ENCODE data around the gene MKLN1. TPM values are rescaled to one million over a fixed set of nuclear protein-coding genes. Genes with fewer than 3 reads are reported as not detected.
"Not testable (repeated sequence)": the region's sequence is repeated elsewhere in the genome, so short reads cannot be mapped to it uniquely, and the experiment has no call there.

MKLN1 gene
- total and polyA plus RNA-seq, 5 donors from 2014 or later, result 24.5 to 58.9 (median 34.8) TPM

DNA sequence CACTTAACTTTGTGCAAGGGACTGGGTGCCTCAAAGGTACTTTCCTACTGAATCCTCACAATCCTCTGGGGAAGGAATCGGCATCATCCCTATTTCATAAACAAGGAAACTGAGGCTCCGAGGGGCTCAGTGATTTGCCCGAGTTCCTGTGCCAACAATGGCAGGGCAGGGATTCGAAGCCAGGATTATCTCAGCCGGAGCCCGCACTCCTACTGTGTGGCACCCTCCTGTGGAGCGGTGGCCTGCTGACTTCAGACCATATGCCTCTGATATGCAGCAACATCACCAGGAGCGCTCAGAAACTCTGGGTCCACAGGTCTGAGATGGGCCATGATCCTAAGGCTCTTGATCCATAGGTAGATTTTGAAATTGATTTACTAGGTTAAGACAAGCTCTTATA lies 182.1 kb downstream of the MKLN1 start:
- H3K4me1 ChIP-seq (ENCODE audit: control insufficient read depth, insufficient read depth, low read length, poor library complexity, severe bottlenecking), result peaks cover 4% of the 10 kb centered on the region
- Mint-ChIP-seq H3K36me3 (no peaks in the 10 kb centered on the region), H3K4me1 (peaks cover 0 to 28% (median 14%) of the 10 kb centered on the region in 4 donors), H3K4me3 (no peak overlapping the region), H3K9me3 (no peaks in the 10 kb centered on the region), H3K27me3 (peaks cover 18% of the 10 kb centered on the region), H3K27ac (no peak overlapping the region)
- DNase-seq, result no peak
- peaks cover 4% of the 10 kb centered on the region for H3K27me3 ChIP-seq (ENCODE audit: control insufficient read depth, insufficient read depth, low read length)
- no peak for ATAC-seq (ENCODE audit: low read depth in 2 of 2)
- no peaks in the 10 kb centered on the region for H3K36me3 ChIP-seq (ENCODE audit: control insufficient read depth, insufficient read depth, low read length)
- H3K9me3 ChIP-seq (ENCODE audit: control insufficient read depth in 2 of 2, low read length in 2 of 2), result no peaks in the 10 kb centered on the region
- no peak overlapping the region for H3K27ac ChIP-seq (ENCODE audit: insufficient read depth, low read length, poor library complexity, severe bottlenecking)
- no peak overlapping the region for H3K4me3 ChIP-seq (ENCODE audit: low read depth, low read length)

DNA sequence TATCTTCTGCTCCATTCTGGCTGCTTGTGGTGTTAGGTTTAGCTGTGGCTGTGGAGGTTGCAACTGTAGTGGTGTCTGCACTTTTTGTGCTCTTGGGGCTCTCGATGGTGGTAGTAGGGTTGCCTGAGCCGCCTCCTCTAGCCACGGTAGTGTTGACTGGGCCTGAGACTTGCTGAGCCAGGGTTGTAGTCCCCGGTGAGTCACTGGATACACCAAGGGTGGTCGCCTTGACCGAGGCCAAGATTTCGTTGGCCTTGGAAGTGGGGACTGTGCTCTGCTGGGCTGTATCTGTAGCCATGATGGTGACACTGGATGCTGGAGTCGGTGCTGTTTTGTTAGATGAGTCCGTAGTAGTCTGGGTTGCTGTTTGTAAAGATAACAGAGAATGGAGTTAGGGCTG lies 183.4 kb downstream of the MKLN1 start:
- H3K4me3 ChIP-seq (ENCODE audit: low read depth, low read length), result no peak overlapping the region
- no peaks in the 10 kb centered on the region for H3K36me3 ChIP-seq (ENCODE audit: control insufficient read depth, insufficient read depth, low read length)
- Mint-ChIP-seq H3K4me1 (peaks cover 0 to 25% (median 13%) of the 10 kb centered on the region in 4 donors), H3K9me3 (no peaks in the 10 kb centered on the region), H3K27ac (no peak overlapping the region), H3K4me3 (no peak overlapping the region), H3K36me3 (no peaks in the 10 kb centered on the region), H3K27me3 (peaks cover 24% of the 10 kb centered on the region)
- H3K4me1 ChIP-seq (ENCODE audit: control insufficient read depth, insufficient read depth, low read length, poor library complexity, severe bottlenecking), result peaks cover 4% of the 10 kb centered on the region
- H3K27ac ChIP-seq (ENCODE audit: insufficient read depth, low read length, poor library complexity, severe bottlenecking), result no peak overlapping the region
- no peaks in the 10 kb centered on the region for H3K9me3 ChIP-seq (ENCODE audit: control insufficient read depth in 2 of 2, low read length in 2 of 2)
- DNase-seq, result no peak
- peaks cover 4% of the 10 kb centered on the region for H3K27me3 ChIP-seq (ENCODE audit: control insufficient read depth, insufficient read depth, low read length)
- no peak for ATAC-seq (ENCODE audit: low read depth in 2 of 2)

DNA sequence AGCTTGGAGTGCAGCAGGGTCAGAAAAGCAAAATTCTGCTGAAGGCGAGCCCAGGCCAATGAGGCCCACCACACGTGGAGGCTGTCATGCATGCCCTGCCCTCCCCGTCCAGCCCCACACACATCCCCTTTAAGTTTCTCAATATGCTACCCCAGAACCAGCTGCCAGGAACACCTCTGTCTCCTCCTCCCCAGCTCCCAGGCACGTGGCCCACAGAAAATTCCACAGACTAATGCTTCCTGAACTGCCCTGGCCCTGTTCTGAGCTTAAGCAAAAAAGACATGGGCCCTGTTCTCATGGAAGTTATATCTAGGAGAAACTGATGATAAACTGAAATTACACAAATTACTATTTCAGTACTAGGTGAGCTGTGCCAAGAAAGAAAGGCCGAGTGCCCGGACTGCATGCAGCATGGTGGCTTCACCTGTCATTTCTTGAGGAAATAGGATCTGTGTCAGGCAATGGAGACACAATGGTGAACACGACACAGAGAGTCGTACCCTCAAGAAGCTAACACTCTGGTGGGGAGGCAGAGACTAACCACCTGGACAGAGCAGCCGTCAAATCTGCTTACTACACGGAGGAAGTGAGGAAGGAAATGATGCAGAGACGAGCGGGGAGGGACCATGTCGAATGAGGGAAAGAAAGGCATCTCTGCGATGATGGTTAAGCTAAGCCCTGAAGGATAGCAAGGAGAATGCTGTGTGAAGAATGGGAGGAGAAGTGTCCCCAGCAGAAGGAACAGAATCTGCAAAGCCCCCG lies 184.3 kb downstream of the MKLN1 start:
- no peaks in the 10 kb centered on the region for H3K36me3 Mint-ChIP-seq
- Histone ChIP-seq H3K27me3 (ENCODE audit: control insufficient read depth, insufficient read depth, low read length) (peaks cover 4% of the 10 kb centered on the region), H3K27ac (ENCODE audit: insufficient read depth, low read length, poor library complexity, severe bottlenecking) (no peak overlapping the region), H3K4me3 (ENCODE audit: low read depth, low read length) (no peak overlapping the region), H3K9me3 (ENCODE audit: control insufficient read depth in 2 of 2, low read length in 2 of 2) (no peaks in the 10 kb centered on the region), H3K4me1 (ENCODE audit: control insufficient read depth, insufficient read depth, low read length, poor library complexity, severe bottlenecking) (peaks cover 4% of the 10 kb centered on the region), H3K36me3 (ENCODE audit: control insufficient read depth, insufficient read depth, low read length) (no peaks in the 10 kb centered on the region)
- peaks cover 24% of the 10 kb centered on the region for H3K27me3 Mint-ChIP-seq
- H3K9me3 Mint-ChIP-seq, result no peaks in the 10 kb centered on the region
- H3K27ac Mint-ChIP-seq, result no peak overlapping the region
- no peak for ATAC-seq (ENCODE audit: low read depth in 2 of 2)
- peak in 1 of 3 donors; percentile 18 for DNase-seq
- peaks cover 0 to 25% (median 13%) of the 10 kb centered on the region in 4 donors for H3K4me1 Mint-ChIP-seq
- peak overlapping the region in 1 of 4 donors; percentile 25 for H3K4me3 Mint-ChIP-seq

DNA sequence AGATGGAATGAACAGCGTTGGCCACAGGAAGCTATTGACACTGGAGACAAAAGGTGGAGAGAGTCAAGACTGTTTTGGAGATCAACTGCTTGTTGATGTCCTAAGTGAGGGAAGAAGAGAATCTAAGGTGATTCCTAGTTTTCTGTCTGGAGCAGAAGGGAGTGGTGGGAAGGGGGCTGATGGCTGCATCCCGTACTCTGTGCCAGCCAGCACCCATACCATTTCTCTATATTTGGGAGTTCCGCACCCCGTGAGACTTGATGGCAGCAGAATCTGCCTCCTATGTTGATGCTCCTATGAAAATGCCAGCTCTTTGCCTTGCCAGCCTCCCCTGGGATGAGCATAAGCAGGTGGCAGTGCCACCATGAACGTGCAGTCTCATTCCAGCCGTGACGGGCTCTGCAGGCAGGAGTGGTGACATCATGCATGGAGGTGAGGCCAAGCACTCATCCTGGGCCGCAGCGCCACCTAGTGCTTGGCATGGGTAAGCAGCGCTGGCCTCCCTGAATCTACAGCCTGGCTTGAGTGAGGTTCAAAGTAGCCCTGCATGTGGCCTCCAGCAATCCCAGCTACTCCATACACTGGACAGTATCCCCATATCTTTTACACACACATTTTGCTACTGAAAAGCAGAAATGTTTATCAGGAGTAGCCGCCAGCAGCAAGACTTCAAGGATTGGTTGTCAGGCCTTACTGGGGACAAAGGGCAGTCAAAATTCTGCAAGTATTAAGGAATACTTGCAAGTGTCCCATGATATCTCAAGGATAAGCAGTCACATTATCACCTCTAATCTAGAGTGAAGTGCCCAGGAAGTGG lies 185.8 kb downstream of the MKLN1 start:
- Histone ChIP-seq H3K27me3 (ENCODE audit: control insufficient read depth, insufficient read depth, low read length) (peaks cover 4% of the 10 kb centered on the region), H3K27ac (ENCODE audit: insufficient read depth, low read length, poor library complexity, severe bottlenecking) (no peak overlapping the region), H3K4me3 (ENCODE audit: low read depth, low read length) (no peak overlapping the region), H3K36me3 (ENCODE audit: control insufficient read depth, insufficient read depth, low read length) (no peaks in the 10 kb centered on the region), H3K9me3 (ENCODE audit: control insufficient read depth in 2 of 2, low read length in 2 of 2) (no peaks in the 10 kb centered on the region), H3K4me1 (ENCODE audit: control insufficient read depth, insufficient read depth, low read length, poor library complexity, severe bottlenecking) (no peaks in the 10 kb centered on the region)
- Mint-ChIP-seq H3K27ac (no peak overlapping the region), H3K4me1 (peaks cover 0 to 15% (median 7%) of the 10 kb centered on the region in 4 donors), H3K27me3 (peaks cover 16% of the 10 kb centered on the region), H3K36me3 (no peaks in the 10 kb centered on the region), H3K4me3 (peak overlapping the region in 1 of 4 donors; percentile 32), H3K9me3 (no peaks in the 10 kb centered on the region)
- DNase-seq (peak; percentile 52 to 81 (median 64)), ATAC-seq (ENCODE audit: low read depth in 2 of 2) (peak; percentile 89 to 90)

DNA sequence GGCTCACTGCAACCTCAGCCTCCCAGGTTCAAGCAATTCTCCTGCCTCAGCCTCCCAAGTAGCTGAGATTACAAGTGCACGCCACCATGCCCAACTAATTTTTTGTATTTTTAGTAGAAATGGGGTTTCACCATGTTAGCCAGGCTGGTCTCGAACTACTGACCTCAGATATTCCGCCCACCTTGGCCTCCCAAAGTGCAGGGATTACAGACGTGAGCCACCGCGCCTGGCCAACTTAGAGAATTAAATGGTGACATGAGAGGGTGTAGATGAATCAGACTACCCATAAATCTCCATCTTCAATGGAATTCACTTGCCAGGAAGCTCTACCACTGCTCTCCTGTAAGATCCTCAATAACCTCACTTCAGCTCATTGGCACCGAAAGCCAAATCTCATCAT lies 187.8 kb downstream of the MKLN1 start:
- not testable (repeated sequence) for H3K4me3 Mint-ChIP-seq; DNase-seq; H3K36me3 ChIP-seq (ENCODE audit: control insufficient read depth, insufficient read depth, low read length); H3K4me3 ChIP-seq (ENCODE audit: low read depth, low read length); H3K9me3 ChIP-seq (ENCODE audit: control insufficient read depth in 2 of 2, low read length in 2 of 2); H3K4me1 ChIP-seq (ENCODE audit: control insufficient read depth, insufficient read depth, low read length, poor library complexity, severe bottlenecking); H3K27ac ChIP-seq (ENCODE audit: insufficient read depth, low read length, poor library complexity, severe bottlenecking); H3K9me3 Mint-ChIP-seq; H3K27me3 ChIP-seq (ENCODE audit: control insufficient read depth, insufficient read depth, low read length); ATAC-seq (ENCODE audit: low read depth in 2 of 2); H3K27ac Mint-ChIP-seq; H3K36me3 Mint-ChIP-seq
- peaks cover 11% of the 10 kb centered on the region for H3K27me3 Mint-ChIP-seq
- peaks cover 0 to 12% (median 7%) of the 10 kb centered on the region in 4 donors for H3K4me1 Mint-ChIP-seq

DNA sequence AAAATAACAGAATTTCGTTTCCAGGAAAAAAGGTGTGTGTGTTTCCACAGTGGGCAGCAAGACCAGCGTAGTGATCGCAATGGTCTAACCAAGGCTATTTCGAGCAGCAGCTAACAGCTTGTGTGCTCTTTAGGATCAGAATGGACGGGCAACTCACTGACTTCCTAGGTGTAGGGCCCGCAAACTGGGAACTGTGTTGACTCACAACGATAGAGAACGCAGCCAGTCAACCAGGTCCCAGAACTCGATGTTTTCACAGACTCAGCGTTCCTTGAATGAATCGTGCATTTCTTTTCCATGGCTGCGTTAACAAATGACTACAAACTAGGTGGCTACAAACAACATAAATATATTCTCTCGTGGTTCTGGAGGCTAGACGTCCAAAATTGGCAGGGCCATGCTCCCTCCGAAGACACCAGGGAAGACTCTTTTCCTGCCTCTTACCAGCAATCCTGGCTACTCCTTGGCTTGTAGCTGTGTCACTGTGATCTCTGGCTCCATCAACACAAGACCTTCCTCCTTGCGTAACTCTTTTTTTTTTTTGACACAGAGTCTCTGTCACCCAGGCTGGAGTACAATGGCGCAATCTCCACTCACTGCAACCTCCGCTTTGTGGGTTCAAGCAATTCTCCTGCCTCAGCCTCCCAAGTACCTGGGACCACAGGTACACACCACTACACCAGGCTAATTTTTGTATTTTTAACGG lies 189.7 kb downstream of the MKLN1 start:
- Mint-ChIP-seq H3K4me1 (peaks cover 0 to 10% (median 8%) of the 10 kb centered on the region in 4 donors), H3K27ac (no peak overlapping the region), H3K27me3 (peaks cover 11% of the 10 kb centered on the region), H3K9me3 (no peaks in the 10 kb centered on the region), H3K4me3 (no peak overlapping the region), H3K36me3 (no peaks in the 10 kb centered on the region)
- H3K36me3 ChIP-seq (ENCODE audit: control insufficient read depth, insufficient read depth, low read length), result no peaks in the 10 kb centered on the region
- DNase-seq, result no peak
- H3K27ac ChIP-seq (ENCODE audit: insufficient read depth, low read length, poor library complexity, severe bottlenecking), result no peak overlapping the region
- H3K4me1 ChIP-seq (ENCODE audit: control insufficient read depth, insufficient read depth, low read length, poor library complexity, severe bottlenecking), result peaks cover under 1% of the 10 kb centered on the region
- no peaks in the 10 kb centered on the region for H3K9me3 ChIP-seq (ENCODE audit: control insufficient read depth in 2 of 2, low read length in 2 of 2)
- H3K4me3 ChIP-seq (ENCODE audit: low read depth, low read length), result no peak overlapping the region
- H3K27me3 ChIP-seq (ENCODE audit: control insufficient read depth, insufficient read depth, low read length), result no peaks in the 10 kb centered on the region
- ATAC-seq (ENCODE audit: low read depth in 2 of 2), result no peak

DNA sequence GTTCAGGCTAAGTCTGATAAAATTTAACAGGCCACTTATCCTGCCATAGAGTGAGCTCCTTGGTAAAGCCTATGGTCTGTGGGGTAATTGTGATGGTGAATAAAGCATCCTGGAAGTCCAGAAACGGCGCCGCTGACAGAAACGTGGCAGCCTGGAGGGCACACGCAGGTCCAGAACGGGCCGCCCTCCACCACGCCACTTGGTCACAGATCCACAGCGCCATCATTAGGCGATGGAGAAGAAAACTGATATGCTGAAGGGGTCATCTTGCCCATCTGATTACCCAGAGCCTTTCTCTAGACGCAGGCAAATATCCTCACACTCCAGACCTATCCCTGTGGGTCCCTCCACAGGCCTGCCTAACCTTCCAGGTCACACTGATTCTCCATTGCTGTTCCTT lies 190.9 kb downstream of the MKLN1 start:
- Mint-ChIP-seq H3K4me3 (no peak overlapping the region), H3K36me3 (no peaks in the 10 kb centered on the region), H3K9me3 (no peaks in the 10 kb centered on the region), H3K27ac (no peak overlapping the region), H3K27me3 (peaks cover 8% of the 10 kb centered on the region), H3K4me1 (peaks cover 5 to 12% (median 9%) of the 10 kb centered on the region in 4 donors)
- ATAC-seq (ENCODE audit: low read depth in 2 of 2) (no peak), DNase-seq (no peak)
- Histone ChIP-seq H3K9me3 (ENCODE audit: control insufficient read depth in 2 of 2, low read length in 2 of 2) (no peaks in the 10 kb centered on the region), H3K4me3 (ENCODE audit: low read depth, low read length) (no peak overlapping the region), H3K27me3 (ENCODE audit: control insufficient read depth, insufficient read depth, low read length) (no peaks in the 10 kb centered on the region), H3K4me1 (ENCODE audit: control insufficient read depth, insufficient read depth, low read length, poor library complexity, severe bottlenecking) (peaks cover 5% of the 10 kb centered on the region), H3K36me3 (ENCODE audit: control insufficient read depth, insufficient read depth, low read length) (no peaks in the 10 kb centered on the region), H3K27ac (ENCODE audit: insufficient read depth, low read length, poor library complexity, severe bottlenecking) (no peak overlapping the region)
